ENCODE results near the gene MMP27.

MMP27 gene

DNA sequence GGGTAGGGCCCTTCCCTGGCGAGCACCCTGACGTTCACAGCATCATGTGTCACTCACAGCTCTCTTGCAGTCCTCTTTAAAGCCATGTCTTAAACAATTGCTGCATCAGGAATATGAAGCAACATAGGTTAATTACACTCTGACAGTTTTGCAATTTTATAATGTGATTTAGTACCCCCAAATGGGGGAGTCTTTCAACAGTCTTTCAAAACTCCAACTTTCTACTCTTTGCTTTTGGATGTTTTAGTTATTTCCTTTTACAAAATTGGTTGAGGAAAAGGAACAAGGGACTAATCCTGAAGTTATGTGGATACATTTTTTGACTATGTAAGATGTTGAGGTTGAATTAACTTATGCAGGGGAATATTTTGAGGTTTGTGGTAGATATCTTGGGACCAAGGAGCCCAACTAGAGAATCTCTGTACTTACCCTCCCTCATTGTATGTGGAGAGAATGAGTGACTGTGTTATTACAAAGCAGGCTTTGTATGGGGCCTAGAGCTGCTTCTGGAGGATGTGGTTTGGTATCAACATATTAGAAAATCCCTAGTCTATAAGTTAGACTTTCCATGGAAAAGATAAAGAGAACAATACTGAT lies 19.4 kb upstream of the MMP27 start, which contains the start of gene MMP8:
MMP8 (minus strand) TSS at position 51 of the 597 bp plus-strand sequence. CDS start 99 bp downstream, outside the sequence.
- Histone ChIP-seq H3K9ac (ENCODE audit: low read depth, low read length) (no peak within 1 kb of the TSS), H3K36me3 (ENCODE audit: control insufficient read depth, insufficient read depth, low read length) (no peaks in the 10 kb centered on the region), H3K27ac (ENCODE audit: low read depth, low read length) (no peak within 1 kb of the TSS), H3K9me3 (ENCODE audit: control insufficient read depth, insufficient read depth, low read length) (no peaks in the 10 kb centered on the region), H3K4me3 (ENCODE audit: low read depth, low read length) (no peak within 1 kb of the TSS), H3K27me3 (ENCODE audit: control insufficient read depth, insufficient read depth, low read length) (no peaks in the 10 kb centered on the region), H3K4me1 (ENCODE audit: control insufficient read depth, insufficient read depth, low read length) (no peaks in the 10 kb centered on the region)

DNA sequence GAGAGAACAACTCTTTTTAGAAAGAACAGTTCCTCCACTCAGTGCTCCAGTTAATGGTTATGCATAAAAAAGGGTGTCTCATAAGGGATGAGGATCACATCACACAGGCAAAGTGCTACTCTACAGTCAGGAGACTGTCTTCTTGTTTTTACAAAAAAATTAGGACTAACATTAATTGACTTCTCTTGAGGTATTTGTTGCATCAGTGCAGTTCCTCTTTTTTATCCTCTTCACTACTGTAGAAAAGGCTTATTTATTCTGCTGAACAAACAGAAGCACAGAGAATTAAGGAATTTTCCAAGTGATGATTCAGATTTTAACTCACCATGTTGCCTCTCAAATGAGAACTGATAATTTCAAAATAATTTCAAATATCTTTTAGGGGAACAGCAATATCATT lies 17.3 kb upstream of the MMP27 start:
- H3K9ac ChIP-seq (ENCODE audit: low read depth, low read length), result no peak overlapping the region
- no peak overlapping the region for H3K4me3 ChIP-seq (ENCODE audit: low read depth, low read length)
- H3K4me1 ChIP-seq (ENCODE audit: control insufficient read depth, insufficient read depth, low read length), result no peaks in the 10 kb centered on the region
- no peaks in the 10 kb centered on the region for H3K9me3 ChIP-seq (ENCODE audit: control insufficient read depth, insufficient read depth, low read length)
- no peaks in the 10 kb centered on the region for H3K36me3 ChIP-seq (ENCODE audit: control insufficient read depth, insufficient read depth, low read length)
- no peaks in the 10 kb centered on the region for H3K27me3 ChIP-seq (ENCODE audit: control insufficient read depth, insufficient read depth, low read length)
- no peak overlapping the region for H3K27ac ChIP-seq (ENCODE audit: low read depth, low read length)

DNA sequence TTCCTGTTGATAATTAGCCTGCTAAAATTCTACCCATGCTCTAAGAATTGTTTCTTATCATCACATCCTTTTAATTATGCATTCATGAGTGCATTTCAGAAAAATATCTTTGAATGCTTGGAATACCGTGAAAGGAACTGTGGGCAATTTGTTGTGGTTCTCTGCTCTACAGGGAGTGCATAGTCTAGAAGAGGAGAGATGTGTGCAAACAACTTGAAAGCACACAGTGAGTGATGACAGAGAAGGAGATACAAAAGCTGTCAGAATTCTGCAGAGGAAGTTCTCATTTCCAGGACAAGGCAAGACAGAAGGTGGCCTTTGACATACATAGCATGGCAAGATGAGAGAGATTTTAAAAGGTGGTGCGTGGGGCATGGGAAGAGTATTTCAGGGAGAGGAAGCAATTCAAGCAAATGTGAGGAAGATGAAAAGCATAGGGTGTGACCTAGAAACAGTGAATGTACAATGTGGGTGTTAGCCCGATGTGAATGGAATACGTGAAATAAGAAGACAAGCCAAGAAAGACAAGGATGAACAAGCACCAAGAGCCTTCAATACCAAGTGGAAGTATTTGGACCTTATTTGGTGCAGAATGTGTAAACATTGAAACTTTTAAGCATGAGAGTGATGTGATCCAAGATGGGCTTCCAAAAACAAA lies 14.2 kb upstream of the MMP27 start:
- no peaks in the 10 kb centered on the region for H3K27me3 ChIP-seq (ENCODE audit: control insufficient read depth, insufficient read depth, low read length)
- no peaks in the 10 kb centered on the region for H3K36me3 ChIP-seq (ENCODE audit: control insufficient read depth, insufficient read depth, low read length)
- no peak overlapping the region for H3K27ac ChIP-seq (ENCODE audit: low read depth, low read length)
- no peak overlapping the region for H3K9ac ChIP-seq (ENCODE audit: low read depth, low read length)
- H3K4me3 ChIP-seq (ENCODE audit: low read depth, low read length), result no peak overlapping the region
- no peaks in the 10 kb centered on the region for H3K9me3 ChIP-seq (ENCODE audit: control insufficient read depth, insufficient read depth, low read length)
- H3K4me1 ChIP-seq (ENCODE audit: control insufficient read depth, insufficient read depth, low read length), result no peaks in the 10 kb centered on the region

- Histone ChIP-seq H3K36me3 (ENCODE audit: control insufficient read depth, insufficient read depth, low read length) (no peaks in the 10 kb centered on the region), H3K9ac (ENCODE audit: low read depth, low read length) (no peak overlapping the region), H3K4me1 (ENCODE audit: control insufficient read depth, insufficient read depth, low read length) (no peaks in the 10 kb centered on the region), H3K9me3 (ENCODE audit: control insufficient read depth, insufficient read depth, low read length) (no peaks in the 10 kb centered on the region), H3K27me3 (ENCODE audit: control insufficient read depth, insufficient read depth, low read length) (no peaks in the 10 kb centered on the region), H3K4me3 (ENCODE audit: low read depth, low read length) (no peak overlapping the region), H3K27ac (ENCODE audit: low read depth, low read length) (no peak overlapping the region)
Observed at GRCh38 chr11:102717280-102717679, 11.7 kb upstream of the MMP27 start.

DNA sequence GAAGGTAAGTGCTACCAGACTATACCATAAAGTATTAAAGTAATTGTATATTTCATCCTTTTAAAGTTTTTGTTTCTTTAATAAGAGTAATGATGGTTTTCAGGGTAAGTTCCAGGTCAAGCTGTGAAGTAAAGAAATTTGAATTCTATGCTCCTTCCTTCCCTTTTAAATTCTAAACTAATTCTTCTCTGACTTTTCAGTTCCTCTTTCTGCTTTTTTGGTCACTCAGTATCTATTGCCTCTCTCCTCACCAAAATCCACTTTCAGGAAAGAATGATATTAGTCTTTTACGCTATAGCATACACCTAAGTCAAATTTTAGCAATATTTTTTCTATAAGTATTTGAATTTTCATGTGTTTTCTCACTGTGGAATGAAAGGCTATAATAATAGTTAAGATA lies 11.0 kb upstream of the MMP27 start:
- no peaks in the 10 kb centered on the region for H3K4me1 ChIP-seq (ENCODE audit: control insufficient read depth, insufficient read depth, low read length)

DNA sequence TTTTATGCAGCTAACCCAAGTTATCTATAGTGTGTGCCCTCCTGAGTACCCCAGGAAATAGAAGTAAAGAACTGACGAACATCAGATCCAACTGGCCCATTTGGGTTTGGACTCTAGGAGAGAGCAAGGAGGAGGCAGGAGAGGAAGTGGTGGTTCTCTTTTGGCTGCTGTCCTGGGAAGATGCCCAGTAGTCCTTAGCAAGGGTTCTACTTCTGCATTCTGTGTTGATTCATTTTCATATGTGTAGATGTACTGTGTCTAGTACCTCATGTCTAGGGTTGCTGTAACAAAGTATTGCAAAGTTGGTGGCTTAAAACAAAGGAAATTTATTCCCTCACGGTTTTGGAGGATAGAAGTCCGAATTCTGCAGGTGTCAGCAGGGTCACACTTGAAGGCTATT lies 6.6 kb upstream of the MMP27 start:
- Histone ChIP-seq H3K9me3 (ENCODE audit: control insufficient read depth, insufficient read depth, low read length) (no peaks in the 10 kb centered on the region), H3K27ac (ENCODE audit: low read depth, low read length) (no peak overlapping the region), H3K27me3 (ENCODE audit: control insufficient read depth, insufficient read depth, low read length) (no peaks in the 10 kb centered on the region), H3K9ac (ENCODE audit: low read depth, low read length) (no peak overlapping the region), H3K4me3 (ENCODE audit: low read depth, low read length) (no peak overlapping the region), H3K4me1 (ENCODE audit: control insufficient read depth, insufficient read depth, low read length) (no peaks in the 10 kb centered on the region), H3K36me3 (ENCODE audit: control insufficient read depth, insufficient read depth, low read length) (no peaks in the 10 kb centered on the region)

More for the DNA sequence above, 11.0 kb upstream of the MMP27 start:
- H3K27ac ChIP-seq (ENCODE audit: low read depth, low read length), result no peak overlapping the region
- H3K27me3 ChIP-seq (ENCODE audit: control insufficient read depth, insufficient read depth, low read length), result no peaks in the 10 kb centered on the region
- no peaks in the 10 kb centered on the region for H3K9me3 ChIP-seq (ENCODE audit: control insufficient read depth, insufficient read depth, low read length)
- no peak overlapping the region for H3K9ac ChIP-seq (ENCODE audit: low read depth, low read length)
- no peaks in the 10 kb centered on the region for H3K36me3 ChIP-seq (ENCODE audit: control insufficient read depth, insufficient read depth, low read length)
- H3K4me3 ChIP-seq (ENCODE audit: low read depth, low read length), result no peak overlapping the region

- no peak overlapping the region for H3K27ac ChIP-seq (ENCODE audit: low read depth, low read length)
Observed at GRCh38 chr11:102709201-102709945, 3.8 kb upstream of the MMP27 start.

DNA sequence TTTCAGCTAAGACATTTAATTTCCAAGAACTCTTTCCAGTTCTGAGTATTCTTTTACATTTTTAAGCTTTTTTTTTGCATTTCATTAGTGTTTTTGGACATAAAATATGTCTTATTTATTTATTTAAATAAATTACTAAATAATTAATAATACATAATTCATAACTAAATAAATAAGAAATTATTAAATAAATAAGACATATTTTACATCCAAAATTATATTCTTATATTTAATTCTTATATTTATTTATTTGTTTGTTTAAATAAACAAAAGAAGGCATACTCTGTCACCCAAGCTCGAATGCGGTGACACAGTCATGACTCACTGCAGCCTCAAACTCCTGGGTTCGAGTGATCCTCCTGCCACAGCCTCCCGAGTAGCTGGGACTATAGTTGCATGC lies 3.1 kb upstream of the MMP27 start:
- Histone ChIP-seq H3K9ac (ENCODE audit: low read depth, low read length) (no peak overlapping the region), H3K36me3 (ENCODE audit: control insufficient read depth, insufficient read depth, low read length) (no peaks in the 10 kb centered on the region), H3K9me3 (ENCODE audit: control insufficient read depth, insufficient read depth, low read length) (no peaks in the 10 kb centered on the region), H3K27me3 (ENCODE audit: control insufficient read depth, insufficient read depth, low read length) (no peaks in the 10 kb centered on the region), H3K27ac (ENCODE audit: low read depth, low read length) (no peak overlapping the region), H3K4me1 (ENCODE audit: control insufficient read depth, insufficient read depth, low read length) (no peaks in the 10 kb centered on the region), H3K4me3 (ENCODE audit: low read depth, low read length) (no peak overlapping the region)

More at GRCh38 chr11:102709201-102709945, 3.8 kb upstream of the MMP27 start:
- Histone ChIP-seq H3K27me3 (ENCODE audit: control insufficient read depth, insufficient read depth, low read length) (no peaks in the 10 kb centered on the region), H3K36me3 (ENCODE audit: control insufficient read depth, insufficient read depth, low read length) (no peaks in the 10 kb centered on the region), H3K9ac (ENCODE audit: low read depth, low read length) (no peak overlapping the region), H3K9me3 (ENCODE audit: control insufficient read depth, insufficient read depth, low read length) (no peaks in the 10 kb centered on the region), H3K4me3 (ENCODE audit: low read depth, low read length) (no peak overlapping the region), H3K4me1 (ENCODE audit: control insufficient read depth, insufficient read depth, low read length) (no peaks in the 10 kb centered on the region)

- H3K36me3 ChIP-seq (ENCODE audit: control insufficient read depth, insufficient read depth, low read length), result no peaks in the 10 kb centered on the region
- H3K4me1 ChIP-seq (ENCODE audit: control insufficient read depth, insufficient read depth, low read length), result no peaks in the 10 kb centered on the region
- H3K9ac ChIP-seq (ENCODE audit: low read depth, low read length), result no peak overlapping the region
- no peak overlapping the region for H3K4me3 ChIP-seq (ENCODE audit: low read depth, low read length)
- no peak overlapping the region for H3K27ac ChIP-seq (ENCODE audit: low read depth, low read length)
- H3K27me3 ChIP-seq (ENCODE audit: control insufficient read depth, insufficient read depth, low read length), result no peaks in the 10 kb centered on the region
- H3K9me3 ChIP-seq (ENCODE audit: control insufficient read depth, insufficient read depth, low read length), result no peaks in the 10 kb centered on the region
Observed at GRCh38 chr11:102704841-102705240, 728 bp downstream of the MMP27 start.

DNA sequence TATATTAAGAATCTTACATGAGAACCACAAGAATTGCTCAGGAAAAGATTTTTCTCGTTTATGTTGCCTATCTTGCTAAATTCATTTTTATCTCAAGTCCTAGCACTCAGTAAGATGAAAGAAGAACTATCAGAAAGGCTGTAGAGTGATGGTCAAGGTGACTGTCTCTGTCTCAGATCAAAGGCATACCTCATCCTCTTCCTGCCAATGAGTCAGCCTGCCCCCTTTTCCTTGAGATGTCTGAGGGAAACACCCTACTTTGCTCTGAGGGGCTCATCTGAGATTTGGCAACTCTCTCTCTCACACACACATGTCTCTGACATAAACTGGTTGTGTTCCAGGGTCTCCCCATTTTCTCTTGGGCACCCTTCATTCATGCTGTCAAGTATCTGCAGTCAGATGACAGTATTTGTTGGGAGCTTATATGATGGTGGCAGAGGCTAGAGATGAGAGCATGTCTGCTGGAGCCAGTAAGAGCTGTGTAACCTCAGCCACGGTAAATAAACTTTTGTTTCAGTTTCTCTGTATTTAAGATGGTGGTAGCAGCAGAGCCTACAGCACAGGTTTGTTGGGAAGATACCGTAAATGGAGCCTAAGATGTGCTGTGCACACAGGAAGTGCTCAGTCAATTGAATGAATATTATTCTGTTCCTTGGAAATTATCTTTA lies 1.6 kb downstream of the MMP27 start:
- Histone ChIP-seq H3K27me3 (ENCODE audit: control insufficient read depth, insufficient read depth, low read length) (no peaks in the 10 kb centered on the region), H3K9ac (ENCODE audit: low read depth, low read length) (no peak overlapping the region), H3K27ac (ENCODE audit: low read depth, low read length) (no peak overlapping the region), H3K4me1 (ENCODE audit: control insufficient read depth, insufficient read depth, low read length) (no peaks in the 10 kb centered on the region), H3K36me3 (ENCODE audit: control insufficient read depth, insufficient read depth, low read length) (no peaks in the 10 kb centered on the region), H3K4me3 (ENCODE audit: low read depth, low read length) (no peak overlapping the region), H3K9me3 (ENCODE audit: control insufficient read depth, insufficient read depth, low read length) (no peaks in the 10 kb centered on the region)

- Histone ChIP-seq H3K4me3 (ENCODE audit: low read depth, low read length) (no peak overlapping the region), H3K27ac (ENCODE audit: low read depth, low read length) (no peak overlapping the region), H3K9ac (ENCODE audit: low read depth, low read length) (no peak overlapping the region), H3K9me3 (ENCODE audit: control insufficient read depth, insufficient read depth, low read length) (no peaks in the 10 kb centered on the region), H3K4me1 (ENCODE audit: control insufficient read depth, insufficient read depth, low read length) (no peaks in the 10 kb centered on the region), H3K36me3 (ENCODE audit: control insufficient read depth, insufficient read depth, low read length) (no peaks in the 10 kb centered on the region), H3K27me3 (ENCODE audit: control insufficient read depth, insufficient read depth, low read length) (no peaks in the 10 kb centered on the region)
Observed at GRCh38 chr11:102695201-102695600, 10.4 kb downstream of the MMP27 start.

Measured in HUES48 (cell line).